Measurements from ENCODE around the gene HDAC4.

Gene HDAC4

DNA sequence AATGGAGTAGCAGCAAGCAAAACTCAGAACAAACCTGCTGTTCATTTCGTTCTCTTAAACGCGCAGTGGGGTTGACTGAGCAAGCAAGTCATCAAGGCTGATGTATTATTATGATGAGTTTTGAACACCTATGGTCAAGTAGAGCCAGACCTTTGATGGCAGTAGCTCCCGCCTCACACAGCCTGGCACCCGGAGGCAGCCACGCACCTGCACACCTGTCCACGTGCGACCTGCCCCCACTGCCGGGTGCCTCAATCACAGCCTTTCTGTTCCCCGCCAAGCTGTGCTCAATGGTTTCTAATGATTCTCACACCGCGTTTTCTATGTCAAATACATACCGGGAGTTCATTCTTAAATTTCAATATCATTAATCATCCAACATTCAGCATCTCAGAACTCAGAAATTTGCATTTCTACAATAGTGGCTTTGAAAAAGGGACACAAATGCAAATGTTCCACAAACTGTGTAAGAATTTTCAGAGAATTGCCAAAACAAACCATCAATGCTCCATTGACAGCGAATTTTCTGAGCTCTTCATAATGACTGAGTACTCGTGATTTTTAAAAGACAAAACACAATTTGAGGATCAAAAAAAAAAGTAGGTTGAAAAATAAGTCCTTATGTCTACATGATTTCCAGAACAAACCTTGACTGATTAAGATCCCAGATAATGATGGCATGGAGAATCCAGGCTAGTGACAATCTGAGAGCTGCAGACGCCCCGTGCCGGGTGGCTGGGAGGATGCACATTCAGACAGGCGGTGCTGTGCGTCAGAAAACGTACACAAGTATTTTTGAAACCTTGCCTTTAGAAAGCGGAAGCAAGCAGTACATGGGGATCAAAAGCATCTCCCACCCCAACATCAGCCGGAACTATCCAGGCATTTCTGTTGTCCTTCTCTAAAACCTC, 56.6 kb downstream of the HDAC4 start:
- DNase-seq, result no peak

DNA sequence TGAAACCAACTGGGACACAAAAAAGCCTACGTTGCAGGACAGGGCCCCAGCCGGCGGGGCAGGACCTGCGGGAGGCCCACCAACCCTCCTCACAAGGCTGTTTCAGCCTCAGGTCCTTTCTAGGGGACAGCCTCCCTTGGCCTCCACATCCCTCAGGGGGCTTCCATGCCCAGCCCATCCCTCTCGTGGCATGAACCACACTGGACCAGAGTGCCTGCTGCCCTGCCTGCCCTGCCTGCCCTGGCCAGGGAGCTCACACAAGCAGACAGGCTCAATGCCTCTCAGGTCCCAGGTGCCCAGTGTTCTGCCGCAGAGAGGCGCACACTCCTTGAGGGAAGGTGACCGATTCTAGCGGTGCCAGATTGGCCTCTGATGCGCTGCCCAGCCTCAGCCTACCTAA, 57.4 kb downstream of the HDAC4 start:
- DNase-seq, result no peak

DNA sequence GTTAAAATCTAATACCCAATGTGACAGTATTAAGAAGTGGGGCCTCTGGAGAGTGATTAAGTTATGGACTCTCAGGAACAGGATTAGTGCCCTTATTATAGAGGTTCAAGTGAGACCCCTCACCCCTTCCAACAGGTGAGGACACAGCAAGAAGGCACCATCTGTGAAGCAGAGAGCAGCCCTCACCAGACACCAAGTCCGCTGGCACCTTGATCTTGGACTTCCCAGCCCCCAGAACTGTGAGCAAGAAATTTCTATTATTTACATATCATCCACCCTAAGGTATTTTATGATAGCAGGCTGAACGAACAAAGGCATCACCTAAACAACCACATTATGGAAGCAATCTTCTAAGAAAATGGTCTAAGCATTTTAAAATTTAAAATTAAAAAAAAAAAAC, 59.0 kb downstream of the HDAC4 start:
- DNase-seq, result no peak

DNA sequence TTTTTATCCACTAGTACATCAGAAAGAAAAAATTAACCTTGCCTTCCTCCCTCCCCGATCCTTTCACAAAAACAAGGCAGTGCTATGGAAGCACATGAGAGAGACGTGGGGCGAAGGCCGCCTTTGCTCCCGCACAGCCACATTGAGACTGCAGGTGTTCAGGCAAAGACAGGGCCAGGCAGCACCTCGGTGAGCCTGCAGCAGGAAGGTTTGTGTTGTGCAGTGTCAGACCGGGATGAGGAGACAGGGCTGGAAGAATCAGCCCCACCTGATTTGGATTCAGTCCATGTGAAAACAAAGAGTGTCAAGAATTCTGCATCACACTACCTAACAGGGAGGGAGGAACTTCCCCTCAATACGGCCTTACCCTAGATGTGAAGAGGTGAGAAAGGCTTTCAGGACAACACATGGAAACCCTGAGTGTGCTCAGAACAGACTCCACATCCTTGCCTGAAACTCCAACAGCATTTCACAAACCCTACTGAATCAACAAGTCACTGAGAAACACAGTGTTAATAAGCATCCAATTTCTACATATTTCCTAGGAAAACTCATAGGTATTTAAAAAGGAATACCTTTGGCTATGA, 59.6 kb downstream of the HDAC4 start:
- no peak for DNase-seq

DNA sequence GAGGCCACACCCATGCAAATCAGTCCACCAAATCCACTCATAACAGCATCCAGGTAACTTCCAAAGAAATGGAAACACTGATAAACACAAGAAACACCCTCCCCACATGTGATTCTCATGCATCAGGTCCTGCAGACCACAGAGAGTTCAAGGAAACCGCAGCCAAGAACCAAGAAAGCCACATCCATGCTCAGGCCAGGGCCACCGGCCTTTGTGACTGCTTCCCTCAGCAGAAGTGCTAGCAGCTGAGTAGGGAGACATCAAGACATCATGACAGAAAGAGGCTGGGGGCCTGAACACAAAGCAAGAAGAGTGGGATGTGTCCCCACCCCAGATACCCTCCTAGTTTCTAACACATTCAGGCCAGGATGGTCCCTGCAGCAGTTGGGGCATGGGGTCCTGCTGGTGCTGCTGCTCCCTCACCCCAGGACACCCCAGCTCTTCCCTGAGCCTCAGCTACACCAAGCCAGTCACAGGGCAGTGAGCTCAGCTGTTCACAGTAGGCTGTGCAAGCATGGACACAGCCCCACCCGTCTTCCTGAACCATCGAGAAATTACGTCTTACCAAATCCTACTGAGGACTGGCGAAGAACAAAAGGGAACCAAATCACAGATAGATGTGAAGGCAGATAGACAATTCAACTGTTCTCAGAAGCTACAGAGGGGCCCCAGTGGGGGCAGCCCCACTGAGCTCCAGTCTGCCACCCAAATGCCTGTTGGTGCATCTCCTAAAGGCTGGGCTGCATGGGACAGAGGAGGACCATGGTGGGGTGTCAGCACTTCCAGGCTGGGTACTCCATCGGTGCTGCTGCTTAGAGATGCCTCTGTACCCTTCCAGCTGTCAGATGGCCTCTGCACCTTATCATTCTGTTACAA, 60.9 kb downstream of the HDAC4 start:
- no peak for DNase-seq

DNA sequence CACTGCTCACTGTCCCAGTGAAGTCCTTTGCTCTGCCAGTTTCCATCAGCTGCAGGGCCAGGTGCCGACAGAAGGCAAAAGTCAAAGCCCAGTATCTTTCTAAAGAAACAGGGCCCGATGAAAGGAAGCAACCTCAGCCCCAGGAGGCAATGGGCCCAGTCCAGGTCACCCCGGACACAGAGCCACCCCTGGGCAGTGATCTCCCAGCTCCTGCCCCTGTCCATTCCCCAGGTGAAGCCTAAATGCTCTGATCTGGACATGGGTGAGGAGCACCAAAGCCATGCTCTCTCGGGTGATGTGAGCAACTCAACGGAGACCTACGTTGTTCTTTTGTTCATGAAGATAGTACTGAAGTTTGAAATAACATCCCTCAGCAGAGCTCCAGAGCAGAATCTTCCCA, 61.6 kb downstream of the HDAC4 start:
- no peak for DNase-seq

DNA sequence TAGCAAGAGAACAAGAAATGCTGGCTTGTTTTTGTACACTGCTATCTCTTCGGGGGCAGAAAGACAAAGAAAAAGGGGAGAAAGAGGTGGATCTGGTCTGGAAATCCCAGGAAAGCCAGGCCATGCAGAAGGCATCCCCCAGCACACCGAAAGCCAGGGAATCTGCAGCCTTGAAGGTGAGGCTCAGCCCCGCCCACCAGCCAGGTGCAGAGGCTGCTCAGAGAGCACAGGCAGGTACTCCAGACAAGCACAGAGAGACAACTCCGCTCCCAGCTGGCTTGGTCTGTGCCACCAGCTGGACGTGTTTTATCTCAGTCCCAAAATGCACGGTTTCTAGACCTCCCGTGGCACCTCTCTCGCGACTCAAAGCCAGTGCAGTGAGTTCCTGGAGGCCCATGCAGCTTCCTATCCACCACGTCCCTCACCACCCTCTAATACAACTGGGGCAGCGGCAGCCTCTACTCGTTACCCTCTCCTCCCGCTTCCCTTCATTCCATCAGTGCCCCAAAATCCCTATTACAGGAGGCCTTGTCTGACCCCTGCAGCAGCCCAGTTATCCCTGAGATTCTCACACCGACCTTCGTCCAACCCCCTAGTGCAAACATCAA, 62.8 kb downstream of the HDAC4 start:
- DNase-seq, result no peak

DNA sequence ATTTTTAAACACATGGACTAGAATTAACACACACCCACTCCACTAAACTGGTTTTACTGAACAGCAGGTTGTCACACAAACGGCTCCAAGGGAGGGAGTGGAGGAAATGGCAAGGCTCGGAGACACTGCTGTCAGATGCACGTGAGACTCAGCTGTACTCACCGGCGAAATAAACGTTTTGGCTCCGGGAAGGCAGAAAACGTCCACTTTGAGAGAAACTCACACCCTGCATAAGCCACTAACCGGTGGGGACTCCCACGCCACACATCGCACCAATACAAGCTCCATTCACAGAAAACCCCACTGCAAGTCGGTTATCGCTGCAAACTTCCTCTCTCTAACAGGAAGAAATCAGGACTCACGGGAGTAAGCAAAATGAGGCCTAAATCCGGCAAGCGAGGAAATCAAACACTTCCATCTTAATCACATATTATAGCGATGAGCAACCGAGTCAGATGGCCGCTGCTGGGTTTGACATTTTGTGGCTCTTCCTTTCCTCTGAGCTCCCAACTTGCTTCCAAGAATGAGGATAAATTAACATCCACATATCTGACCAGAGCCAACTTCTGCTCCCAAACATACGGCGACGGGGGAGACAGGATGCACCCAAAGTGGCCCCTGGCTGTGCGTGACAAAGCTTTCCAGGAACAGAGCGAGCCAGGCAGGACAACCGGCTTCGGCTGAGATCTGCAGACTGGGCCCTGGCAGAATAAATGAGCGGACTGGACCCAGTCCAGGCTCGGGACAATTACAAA, 63.5 kb downstream of the HDAC4 start:
- no peak for DNase-seq

DNA sequence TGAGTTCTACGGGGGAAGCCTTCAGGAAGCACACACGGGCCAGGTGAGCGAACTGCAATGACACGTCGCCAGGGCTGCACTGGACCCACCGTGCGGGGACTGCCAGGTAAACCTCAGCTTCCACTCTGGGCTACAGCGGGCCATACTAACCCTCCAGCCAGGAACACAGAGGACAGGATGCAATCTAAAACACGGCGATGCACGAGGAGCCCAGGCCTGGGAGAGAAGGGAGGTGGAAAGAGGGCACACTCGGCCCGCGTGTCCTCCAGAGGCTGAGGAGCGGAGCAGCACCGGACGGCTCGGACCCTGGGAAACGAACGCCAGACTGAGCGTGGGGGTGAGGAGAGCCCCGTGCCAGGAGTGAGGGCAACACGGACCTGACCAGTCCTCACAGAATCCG, 69.3 kb downstream of the HDAC4 start:
- DNase-seq, result peak; percentile 22

DNA sequence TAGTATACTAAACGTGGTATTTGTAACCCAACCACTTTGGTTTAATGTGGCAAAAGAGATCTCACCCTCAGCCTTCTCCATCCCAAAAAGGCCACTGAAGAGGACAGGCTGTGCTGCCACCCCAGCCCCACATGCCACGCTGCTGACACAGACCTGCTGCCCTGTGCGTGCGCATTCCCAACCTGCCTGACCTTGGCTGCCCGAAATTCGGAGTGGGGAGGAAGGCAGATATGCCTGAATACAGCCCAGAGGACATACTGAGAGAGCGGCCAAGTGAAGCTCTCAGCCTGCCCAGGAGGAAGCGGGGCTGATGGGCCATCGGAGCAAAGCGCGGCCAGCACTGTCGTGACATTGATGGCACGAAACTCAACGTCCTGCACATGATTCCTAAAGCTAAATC, 70.0 kb downstream of the HDAC4 start:
- DNase-seq, result no peak

DNA sequence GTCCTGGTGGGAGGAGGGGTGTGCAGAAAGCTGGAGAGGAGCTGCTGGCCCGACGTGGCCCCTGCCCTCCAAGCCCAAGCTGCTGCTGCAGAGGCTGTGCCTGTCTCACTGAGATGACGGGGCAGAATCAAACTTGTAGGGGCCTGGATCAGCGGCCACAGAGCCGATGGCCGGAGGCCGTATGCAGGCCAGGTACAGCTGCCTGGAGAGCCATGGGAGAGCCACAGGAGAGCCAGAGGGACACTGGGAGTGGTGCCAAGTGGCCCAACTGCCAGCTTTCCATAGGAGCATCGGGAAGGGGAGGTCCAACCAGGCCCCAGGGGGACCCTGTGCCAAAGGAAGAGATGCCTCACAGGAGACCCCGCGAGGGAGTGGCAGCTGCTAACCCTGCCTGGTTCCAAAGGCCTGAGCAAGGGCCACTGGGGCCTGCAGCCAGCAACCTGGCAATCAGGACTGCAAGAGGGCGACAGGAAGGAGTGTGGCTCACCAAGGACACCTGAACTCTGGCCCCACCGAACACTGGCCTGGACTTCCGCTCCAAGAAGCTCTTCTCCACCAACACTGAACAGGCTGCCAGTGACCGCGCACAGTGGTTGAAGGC, 70.7 kb downstream of the HDAC4 start:
- peak; percentile 25 for DNase-seq

DNA sequence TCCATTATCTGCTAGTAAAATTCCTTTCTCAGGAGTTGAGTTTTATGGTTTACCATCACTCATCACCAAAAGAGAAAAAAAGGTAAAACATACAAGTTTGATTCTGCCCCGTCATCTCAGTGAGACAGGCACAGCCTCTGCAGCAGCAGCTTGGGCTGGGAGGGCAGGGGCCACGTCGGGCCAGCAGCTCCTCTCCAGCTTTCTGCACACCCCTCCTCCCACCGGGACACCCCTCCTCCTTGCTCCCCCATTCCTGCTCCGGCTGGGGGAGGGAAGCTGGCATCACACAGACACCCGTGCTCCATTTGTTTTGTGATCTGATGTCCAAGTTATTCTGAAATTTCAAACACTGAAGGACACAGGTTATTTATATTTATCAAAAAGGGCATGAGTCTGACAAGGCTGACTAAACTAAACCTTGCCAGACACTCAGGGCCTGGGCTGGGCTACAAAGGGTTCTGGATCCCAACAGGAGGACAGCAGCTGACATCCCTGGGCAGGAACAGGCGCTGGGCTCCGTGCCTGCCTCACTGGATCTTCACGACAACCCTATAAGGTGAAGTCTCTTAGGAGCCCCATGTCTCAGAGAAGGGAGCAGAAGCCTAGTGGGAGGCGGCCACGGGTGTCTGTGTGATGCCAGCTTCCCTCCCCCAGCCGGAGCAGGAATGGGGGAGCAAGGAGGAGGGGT, 71.4 kb downstream of the HDAC4 start:
- peak; percentile 25 for DNase-seq

DNA sequence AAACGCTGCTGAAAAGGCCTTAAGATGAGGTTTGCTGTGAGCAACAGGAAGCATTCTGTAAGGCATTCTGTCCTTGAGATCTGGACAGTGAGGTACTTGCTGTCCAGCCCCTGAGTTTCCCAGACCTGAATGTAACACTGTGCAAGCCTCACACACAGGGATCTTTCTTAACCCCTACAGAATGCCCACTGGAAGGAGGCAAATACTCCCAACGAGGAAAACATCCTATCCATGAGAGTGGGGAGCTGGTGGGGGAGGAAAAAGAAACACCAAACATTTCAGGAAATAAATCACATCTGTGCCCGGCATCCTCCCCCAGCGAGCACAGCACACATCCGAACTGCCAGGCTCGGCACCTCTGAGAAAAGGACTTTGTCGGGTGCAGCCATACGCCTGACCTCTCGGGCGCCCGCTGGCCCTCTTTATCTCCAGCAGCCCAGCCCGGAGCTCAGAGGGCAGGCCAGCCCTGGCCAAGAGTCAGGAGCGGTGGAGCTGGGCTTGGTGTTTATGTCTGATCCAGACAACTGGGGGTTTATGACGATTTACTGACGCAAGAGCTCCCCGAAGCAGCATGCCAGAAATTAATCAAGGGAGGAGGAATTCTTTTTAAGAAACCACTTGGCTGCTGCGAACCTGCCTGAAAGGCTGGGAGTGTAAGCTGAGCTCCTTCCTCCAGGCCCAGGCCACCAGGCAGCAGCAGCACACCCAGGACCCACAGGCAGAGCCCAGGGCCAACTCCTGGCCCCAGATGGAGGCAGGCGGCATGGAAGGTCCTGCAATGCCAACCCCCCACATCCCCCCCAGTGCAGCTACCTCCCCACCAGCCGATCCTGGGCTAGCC, 72.2 kb downstream of the HDAC4 start:
- DNase-seq, result peak; percentile 21

DNA sequence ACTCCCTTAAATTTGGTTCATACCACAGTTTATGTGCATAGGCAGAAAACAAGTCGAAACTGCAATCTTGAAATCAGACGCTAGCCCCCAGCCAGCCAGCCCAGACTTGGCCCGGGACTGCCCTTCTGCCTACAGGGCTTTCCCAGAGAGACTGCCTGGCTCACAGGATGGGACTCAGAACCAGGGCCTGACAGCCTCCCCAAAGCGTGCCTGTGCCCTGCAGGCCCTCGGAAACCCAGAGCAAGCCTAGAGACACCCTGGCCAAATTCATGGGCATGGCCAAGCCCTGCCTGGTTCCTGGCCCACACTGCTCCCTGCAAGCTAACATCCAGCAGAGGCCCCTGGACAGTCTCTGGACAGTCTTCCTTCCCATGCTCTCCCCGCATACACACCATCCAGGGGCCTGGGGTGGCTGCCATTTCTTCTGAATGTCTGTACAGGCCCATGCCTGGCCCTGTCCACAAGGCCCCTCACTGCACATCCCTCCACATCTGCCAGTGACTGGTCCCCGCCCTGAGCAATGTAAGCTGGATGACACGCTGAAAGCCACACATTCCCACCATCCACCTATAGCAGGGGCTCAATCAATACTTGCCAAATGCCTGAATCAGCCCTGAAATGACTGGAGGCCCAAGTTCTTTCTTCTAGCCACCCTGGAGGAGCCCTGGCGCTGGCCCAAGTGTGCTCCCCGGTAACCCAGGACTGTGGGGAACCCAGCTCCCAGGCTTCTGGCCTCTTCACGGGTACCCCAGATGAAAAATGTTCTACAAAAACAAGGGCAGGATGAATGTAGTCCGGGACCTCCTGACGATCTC, 73.1 kb downstream of the HDAC4 start:
- peak; percentile 32 for DNase-seq

DNA sequence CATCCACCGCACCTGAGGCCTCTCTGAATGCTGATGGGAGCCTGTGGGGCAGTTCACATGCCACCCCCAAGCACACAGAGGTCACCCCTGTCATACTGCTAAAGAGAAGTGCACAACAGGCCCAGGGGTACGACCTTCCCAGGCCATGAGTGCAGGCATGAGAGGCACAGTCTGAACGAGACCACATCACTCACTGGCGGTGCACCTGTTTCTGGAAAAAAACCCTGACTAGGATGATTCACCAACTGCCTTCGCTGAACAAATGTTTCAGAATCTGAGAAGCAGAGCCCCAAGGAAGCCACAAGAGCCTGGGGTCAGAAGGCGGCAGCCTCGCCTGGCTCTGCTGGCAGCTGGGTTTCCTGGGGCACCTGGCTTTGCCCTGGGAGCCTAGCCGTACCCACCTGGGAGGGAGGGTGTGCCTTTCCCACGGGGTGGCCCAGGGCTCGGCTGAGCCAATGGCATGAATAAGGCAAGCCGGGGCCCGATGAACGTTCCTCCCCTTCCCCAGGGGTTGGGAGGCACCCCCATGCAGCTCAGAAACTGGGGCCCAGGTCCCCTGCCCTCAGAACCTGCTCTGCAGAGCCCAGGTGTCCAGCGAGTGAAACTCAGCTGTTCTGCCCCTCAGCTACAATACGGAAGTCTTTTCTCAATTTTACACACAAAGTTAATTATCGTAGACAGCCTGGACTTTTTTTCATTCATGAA, 73.8 kb downstream of the HDAC4 start:
- peak; percentile 61 for DNase-seq

DNA sequence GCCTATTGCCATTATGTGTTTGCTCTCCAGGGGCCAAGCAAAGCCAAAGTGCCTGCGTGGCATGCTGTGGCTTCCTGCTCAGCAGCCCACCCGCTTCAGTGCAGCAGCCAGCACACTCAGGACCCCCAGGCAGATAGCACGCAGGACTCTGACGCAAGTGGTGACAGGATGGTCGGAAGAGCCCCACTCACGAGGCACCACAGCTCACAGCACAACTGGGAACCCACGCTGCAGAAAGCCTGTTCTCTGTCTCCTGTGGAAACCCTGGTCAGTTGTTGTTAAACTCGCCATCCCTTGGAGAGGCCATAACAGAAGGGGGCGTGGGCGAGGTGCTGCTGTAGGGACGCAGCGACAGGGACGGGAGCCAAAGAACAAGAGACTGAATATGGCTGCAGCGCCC, 76.4 kb downstream of the HDAC4 start:
- DNase-seq, result peak; percentile 11

DNA sequence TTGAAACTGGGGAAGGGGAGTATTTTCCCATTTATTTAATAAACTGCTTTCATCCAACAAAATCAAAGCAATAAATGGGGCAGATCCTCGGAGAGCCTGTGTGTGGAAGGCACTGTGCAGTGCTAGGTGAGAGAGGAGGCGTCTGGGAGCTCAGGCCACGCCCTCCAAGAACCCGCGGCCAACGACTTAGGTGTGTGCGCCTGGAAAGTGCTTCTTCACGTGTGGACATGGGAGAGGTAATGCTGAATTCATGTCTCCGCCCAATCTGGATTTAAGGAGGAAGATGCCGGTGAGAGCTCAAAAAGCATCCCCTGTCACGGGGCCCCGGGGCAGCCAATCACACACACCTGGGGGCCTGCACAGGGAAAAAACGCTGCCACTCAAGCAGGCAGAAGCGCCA, 77.4 kb downstream of the HDAC4 start:
- peak; percentile 13 for DNase-seq

DNA sequence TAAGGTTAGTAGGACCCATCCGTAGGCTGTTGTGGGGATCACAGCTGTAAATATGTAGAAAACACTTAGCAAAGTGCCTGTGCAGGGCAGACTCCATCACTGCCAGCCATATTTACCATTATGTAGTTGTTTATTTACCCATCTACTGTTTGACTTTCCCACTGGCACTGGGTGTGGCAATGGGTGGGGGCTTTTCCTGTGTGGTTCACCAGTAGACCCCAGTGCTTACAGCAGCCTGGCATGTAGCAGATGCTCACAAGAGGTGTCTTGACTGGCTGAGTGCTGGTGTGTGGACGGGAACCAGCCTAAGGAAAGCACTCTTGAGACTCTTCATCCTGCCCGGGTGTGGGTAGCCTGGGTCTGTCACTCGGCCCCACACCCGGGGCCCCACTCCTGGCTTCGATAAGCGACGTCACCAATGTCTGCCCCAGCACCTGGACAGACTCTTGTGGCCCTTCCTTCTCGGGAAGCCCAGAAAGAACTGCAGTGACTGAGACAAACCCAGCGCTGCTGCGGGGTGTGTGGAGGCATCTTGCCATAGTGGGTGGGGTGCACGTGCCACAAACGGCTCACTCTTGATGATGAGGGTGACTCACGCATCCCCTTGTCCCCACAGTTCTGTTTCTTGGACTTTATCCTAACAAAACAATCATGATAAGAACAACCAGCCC, 78.3 kb downstream of the HDAC4 start:
- peak; percentile 31 for DNase-seq
